K562 (cell line): Measurements from ENCODE around the gene POMGNT1. TPM values are rescaled to one million over a fixed set of nuclear protein-coding genes. Genes with fewer than 3 reads are reported as not detected.
A peak's percentile ranks its signal among the peaks of the same experiment; 100 is the strongest.

Experiments used
- BCL6 ChIP-seq: fragments of 250-450 bp; sonication (Bioruptor Pico); IDR thresholded peaks from 2 replicates; pipeline ENCODE4 v1.4.0; 2020
- CBFB ChIP-seq: sonication (generic); formaldehyde crosslinking; IDR thresholded peaks from 2 replicates; pipeline ENCODE4 v1.4.0; 2020; ENCODE audit warnings: mild to moderate bottlenecking, missing genetic modification reagents
- CCNT2 ChIP-seq: IDR thresholded peaks from 2 replicates; pipeline ENCODE4 v1.6.1; 2011; ENCODE audit warnings: borderline replicate concordance, low read depth, mild to moderate bottlenecking, moderate library complexity, mixed read lengths, low read length; ENCODE audit not compliant: insufficient read length; ENCODE audit errors: extremely low read depth
- COPS2 ChIP-seq: fragments of 450-650 bp; conservative IDR thresholded peaks from 2 replicates; pipeline ENCODE4 v1.6.1; 2016; ENCODE audit warnings: mild to moderate bottlenecking, moderate library complexity
- CXXC5 ChIP-seq: fragments of 250-450 bp; sonication (Bioruptor Pico); IDR thresholded peaks from 2 replicates; pipeline ENCODE4 v1.8.0; 2022; ENCODE audit warnings: inconsistent platforms, mild to moderate bottlenecking, moderate library complexity
- GABPB2 ChIP-seq: fragments of 250-450 bp; sonication (Bioruptor Pico); conservative IDR thresholded peaks from 2 replicates; pipeline ENCODE4 v1.5.1; 2021; ENCODE audit warnings: mild to moderate bottlenecking
- GTF2A2 ChIP-seq: IDR thresholded peaks from 2 replicates; pipeline ENCODE4 v1.6.1; 2016; ENCODE audit warnings: mild to moderate bottlenecking, missing genetic modification characterization, missing compliant biosample characterization
- MTA3 ChIP-seq: fragments of 450-650 bp; formaldehyde crosslinking; IDR thresholded peaks from 2 replicates; pipeline ENCODE4 v1.6.1; 2017; ENCODE audit warnings: mild to moderate bottlenecking, borderline replicate concordance
- NFIC ChIP-seq: fragments of 450-650 bp; IDR thresholded peaks from 2 replicates; pipeline ENCODE4 v1.6.1; 2017; ENCODE audit warnings: mild to moderate bottlenecking, inconsistent platforms
- POLR2AphosphoS2 ChIP-seq: IDR thresholded peaks from 2 replicates; pipeline ENCODE4 v1.6.1; 2012; ENCODE audit warnings: low read length, improper control_type of control experiment
- RBM15 ChIP-seq: fragments of 200-400 bp; formaldehyde crosslinking; IDR thresholded peaks from 2 replicates; pipeline ENCODE4 v1.6.1; 2018; ENCODE audit warnings: mild to moderate bottlenecking, low read length, moderate library complexity; ENCODE audit not compliant: insufficient read depth
- SETDB1 ChIP-seq: IDR thresholded peaks from one replicate; pipeline ENCODE4 v1.6.1; 2012; ENCODE audit warnings: low read length, control low read depth, inconsistent platforms
- SREBF2 ChIP-seq: sonication (generic); formaldehyde crosslinking; IDR thresholded peaks from 2 replicates; pipeline ENCODE4 v1.4.0; 2020; ENCODE audit warnings: mild to moderate bottlenecking, missing genetic modification reagents
- TEAD4 ChIP-seq, 2 experiments: sonication (generic) in 1 of 2; formaldehyde crosslinking in 1 of 2; IDR thresholded peaks; 2 replicates each; pipeline versions ENCODE4 v1.6.1 to v1.8.0; 2012 to 2022; ENCODE audit warnings: borderline replicate concordance in 1 of 2, inconsistent platforms in 1 of 2, low read length in 1 of 2, mild to moderate bottlenecking in 1 of 2, missing genetic modification reagents in 1 of 2
- XRCC3 ChIP-seq: fragments of 450-650 bp; IDR thresholded peaks from 2 replicates; pipeline ENCODE4 v1.6.1; 2017; ENCODE audit warnings: mild to moderate bottlenecking, moderate library complexity
- polyA plus RNA-seq, 8 experiments: library from polyadenylated mRNA; depleted of rRNA in 4 of 8; stranded (reverse) in 5 of 8; unstranded in 3 of 8; fragments of >200 nt; fragmentation: Nextera tagmentation in 2 of 8; fragmentation: Illumina TruSeq in 1 of 8; extraction: Ambion mirVana in 2 of 8; extraction: Trizol in 1 of 8; gene quantifications; 2 replicates each; pipeline versions ENCODE4 v1.2.1 to v1.2.3, GENCODE V29; 2011 to 2014; ENCODE audit warnings: inconsistent platforms in 1 of 8, missing spikeins in 1 of 8
- total RNA-seq, 7 experiments: library from RNA; depleted of rRNA in 6 of 7; stranded (reverse); fragments of >200 nt in 6 of 7; fragmentation: Illumina TruSeq in 2 of 7; extraction: Trizol in 2 of 7; gene quantifications; 2 replicates each; pipeline versions ENCODE4 v1.2.1 to v1.2.3, GENCODE V29; 2011 to 2021; ENCODE audit warnings: low replicate concordance in 1 of 7
- TF ChIP-seq, protein P1 (sequence below): sonication (generic); formaldehyde crosslinking; IDR thresholded peaks from 2 replicates; pipeline ENCODE4 v1.8.0; 2022; ENCODE audit warnings: mild to moderate bottlenecking, missing genetic modification reagents
- TF ChIP-seq, protein P2 (sequence below): fragments of 250-450 bp; sonication (Bioruptor Pico); IDR thresholded peaks from 2 replicates; pipeline ENCODE4 v1.9.0; 2021; ENCODE audit warnings: mild to moderate bottlenecking, inconsistent platforms
- TF ChIP-seq, protein P3 (sequence below): IDR thresholded peaks from 3 replicates; pipeline ENCODE4 v1.6.1; 2011; ENCODE audit warnings: borderline replicate concordance, mild to moderate bottlenecking, moderate library complexity; ENCODE audit not compliant: insufficient read length; ENCODE audit errors: extremely low read depth
- TF ChIP-seq, protein P4 (sequence below): fragments of 450-650 bp; formaldehyde crosslinking; IDR thresholded peaks from 2 replicates; pipeline ENCODE4 v1.4.0; 2020; ENCODE audit warnings: mild to moderate bottlenecking, moderate library complexity

POMGNT1 gene
- total and polyA plus RNA-seq, 9 of the 15 experiments (the other 6 are each of a cell fraction or from before 2014, with no cell fraction given): 14.1 to 58.9 (median 37.8) TPM

DNA sequence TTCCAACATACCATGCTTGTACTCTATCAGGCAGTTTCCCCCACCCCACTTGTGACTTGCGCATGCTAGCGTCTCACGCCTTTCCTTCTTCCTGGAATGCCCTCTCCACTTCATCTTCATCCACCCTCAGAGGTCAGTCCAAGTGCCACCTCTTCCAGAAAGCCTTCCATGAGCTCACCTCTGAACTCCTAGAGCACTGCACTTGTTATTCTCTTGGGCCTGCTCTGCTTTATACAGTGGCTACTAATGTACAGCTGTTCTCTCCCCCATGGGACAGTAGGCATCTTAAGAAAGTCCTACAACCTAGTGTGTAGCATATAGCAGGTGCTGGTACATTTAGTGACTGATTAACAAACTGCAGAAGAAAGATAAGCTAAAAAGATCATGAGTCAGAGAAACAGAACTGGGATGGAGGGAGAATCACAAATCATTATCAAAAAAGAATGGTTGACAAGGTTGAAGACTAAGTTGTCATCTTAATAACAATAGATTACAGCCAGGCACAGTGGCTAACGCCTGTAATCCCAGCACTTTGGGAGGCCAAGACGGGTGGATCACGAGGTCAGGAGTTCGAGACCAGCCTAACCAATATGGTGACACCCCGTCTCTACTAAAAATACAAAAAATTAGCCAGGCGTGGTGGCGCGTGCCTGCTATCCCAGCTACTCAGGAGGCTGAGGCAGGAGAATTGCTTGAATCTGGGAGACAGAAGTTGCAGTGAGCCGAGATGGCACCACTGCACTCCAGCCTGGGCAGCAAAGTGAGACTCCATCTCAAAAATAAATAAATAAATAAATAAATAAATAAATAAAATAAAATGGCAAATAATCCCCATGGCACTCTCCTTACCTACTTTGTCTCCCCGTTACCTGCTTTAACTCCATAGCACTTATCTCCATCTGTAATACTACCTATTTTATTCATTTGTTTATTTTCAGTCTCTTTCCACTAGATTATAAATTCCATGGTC lies 39.6 kb downstream of the POMGNT1 start (continued):
- TF ChIP-seq CCNT2: peak; percentile 87
- TF ChIP-seq, protein P1, sequence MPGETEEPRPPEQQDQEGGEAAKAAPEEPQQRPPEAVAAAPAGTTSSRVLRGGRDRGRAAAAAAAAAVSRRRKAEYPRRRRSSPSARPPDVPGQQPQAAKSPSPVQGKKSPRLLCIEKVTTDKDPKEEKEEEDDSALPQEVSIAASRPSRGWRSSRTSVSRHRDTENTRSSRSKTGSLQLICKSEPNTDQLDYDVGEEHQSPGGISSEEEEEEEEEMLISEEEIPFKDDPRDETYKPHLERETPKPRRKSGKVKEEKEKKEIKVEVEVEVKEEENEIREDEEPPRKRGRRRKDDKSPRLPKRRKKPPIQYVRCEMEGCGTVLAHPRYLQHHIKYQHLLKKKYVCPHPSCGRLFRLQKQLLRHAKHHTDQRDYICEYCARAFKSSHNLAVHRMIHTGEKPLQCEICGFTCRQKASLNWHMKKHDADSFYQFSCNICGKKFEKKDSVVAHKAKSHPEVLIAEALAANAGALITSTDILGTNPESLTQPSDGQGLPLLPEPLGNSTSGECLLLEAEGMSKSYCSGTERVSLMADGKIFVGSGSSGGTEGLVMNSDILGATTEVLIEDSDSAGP (CRISPR knock-in tag): no peak
- TF ChIP-seq, protein P2, sequence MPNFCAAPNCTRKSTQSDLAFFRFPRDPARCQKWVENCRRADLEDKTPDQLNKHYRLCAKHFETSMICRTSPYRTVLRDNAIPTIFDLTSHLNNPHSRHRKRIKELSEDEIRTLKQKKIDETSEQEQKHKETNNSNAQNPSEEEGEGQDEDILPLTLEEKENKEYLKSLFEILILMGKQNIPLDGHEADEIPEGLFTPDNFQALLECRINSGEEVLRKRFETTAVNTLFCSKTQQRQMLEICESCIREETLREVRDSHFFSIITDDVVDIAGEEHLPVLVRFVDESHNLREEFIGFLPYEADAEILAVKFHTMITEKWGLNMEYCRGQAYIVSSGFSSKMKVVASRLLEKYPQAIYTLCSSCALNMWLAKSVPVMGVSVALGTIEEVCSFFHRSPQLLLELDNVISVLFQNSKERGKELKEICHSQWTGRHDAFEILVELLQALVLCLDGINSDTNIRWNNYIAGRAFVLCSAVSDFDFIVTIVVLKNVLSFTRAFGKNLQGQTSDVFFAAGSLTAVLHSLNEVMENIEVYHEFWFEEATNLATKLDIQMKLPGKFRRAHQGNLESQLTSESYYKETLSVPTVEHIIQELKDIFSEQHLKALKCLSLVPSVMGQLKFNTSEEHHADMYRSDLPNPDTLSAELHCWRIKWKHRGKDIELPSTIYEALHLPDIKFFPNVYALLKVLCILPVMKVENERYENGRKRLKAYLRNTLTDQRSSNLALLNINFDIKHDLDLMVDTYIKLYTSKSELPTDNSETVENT (CRISPR knock-in tag): no peak
- TF ChIP-seq, protein P3, sequence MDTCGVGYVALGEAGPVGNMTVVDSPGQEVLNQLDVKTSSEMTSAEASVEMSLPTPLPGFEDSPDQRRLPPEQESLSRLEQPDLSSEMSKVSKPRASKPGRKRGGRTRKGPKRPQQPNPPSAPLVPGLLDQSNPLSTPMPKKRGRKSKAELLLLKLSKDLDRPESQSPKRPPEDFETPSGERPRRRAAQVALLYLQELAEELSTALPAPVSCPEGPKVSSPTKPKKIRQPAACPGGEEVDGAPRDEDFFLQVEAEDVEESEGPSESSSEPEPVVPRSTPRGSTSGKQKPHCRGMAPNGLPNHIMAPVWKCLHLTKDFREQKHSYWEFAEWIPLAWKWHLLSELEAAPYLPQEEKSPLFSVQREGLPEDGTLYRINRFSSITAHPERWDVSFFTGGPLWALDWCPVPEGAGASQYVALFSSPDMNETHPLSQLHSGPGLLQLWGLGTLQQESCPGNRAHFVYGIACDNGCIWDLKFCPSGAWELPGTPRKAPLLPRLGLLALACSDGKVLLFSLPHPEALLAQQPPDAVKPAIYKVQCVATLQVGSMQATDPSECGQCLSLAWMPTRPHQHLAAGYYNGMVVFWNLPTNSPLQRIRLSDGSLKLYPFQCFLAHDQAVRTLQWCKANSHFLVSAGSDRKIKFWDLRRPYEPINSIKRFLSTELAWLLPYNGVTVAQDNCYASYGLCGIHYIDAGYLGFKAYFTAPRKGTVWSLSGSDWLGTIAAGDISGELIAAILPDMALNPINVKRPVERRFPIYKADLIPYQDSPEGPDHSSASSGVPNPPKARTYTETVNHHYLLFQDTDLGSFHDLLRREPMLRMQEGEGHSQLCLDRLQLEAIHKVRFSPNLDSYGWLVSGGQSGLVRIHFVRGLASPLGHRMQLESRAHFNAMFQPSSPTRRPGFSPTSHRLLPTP: peak; percentile 74
- TF ChIP-seq TEAD4 (IDR thresholded peaks at IDR 0.05; ENCODE audit: low read length): peak; percentile 99
- no peak for TF ChIP-seq TEAD4 (CRISPR knock-in tag; IDR thresholded peaks at IDR 0.05; ENCODE audit: borderline replicate concordance)
- TF ChIP-seq POLR2AphosphoS2: no peak
- TF ChIP-seq SREBF2 (CRISPR knock-in tag): no peak
- no peak for TF ChIP-seq XRCC3
- TF ChIP-seq GABPB2: no peak
- TF ChIP-seq NFIC: peak; percentile 97
- TF ChIP-seq SETDB1: no peak
- peak; percentile 90 for TF ChIP-seq MTA3
- TF ChIP-seq CBFB (CRISPR knock-in tag): no peak
- no peak for TF ChIP-seq RBM15
- no peak for TF ChIP-seq GTF2A2 (tag)
- TF ChIP-seq BCL6 (CRISPR knock-in tag): no peak
- TF ChIP-seq, protein P4, sequence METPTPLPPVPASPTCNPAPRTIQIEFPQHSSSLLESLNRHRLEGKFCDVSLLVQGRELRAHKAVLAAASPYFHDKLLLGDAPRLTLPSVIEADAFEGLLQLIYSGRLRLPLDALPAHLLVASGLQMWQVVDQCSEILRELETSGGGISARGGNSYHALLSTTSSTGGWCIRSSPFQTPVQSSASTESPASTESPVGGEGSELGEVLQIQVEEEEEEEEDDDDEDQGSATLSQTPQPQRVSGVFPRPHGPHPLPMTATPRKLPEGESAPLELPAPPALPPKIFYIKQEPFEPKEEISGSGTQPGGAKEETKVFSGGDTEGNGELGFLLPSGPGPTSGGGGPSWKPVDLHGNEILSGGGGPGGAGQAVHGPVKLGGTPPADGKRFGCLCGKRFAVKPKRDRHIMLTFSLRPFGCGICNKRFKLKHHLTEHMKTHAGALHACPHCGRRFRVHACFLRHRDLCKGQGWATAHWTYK (CRISPR knock-in tag): peak; percentile 59
- peak; percentile 74 for TF ChIP-seq CXXC5
- TF ChIP-seq COPS2: no peak
